OCI-LY3 (cell line): ENCODE measurements around the gene LPAR2.

Experiments
- H2AFZ ChIP-seq: fragments of 200-600, 300-600 bp; shearing (Covaris generic); 2 replicates; pipeline ENCODE4 v1.6.0; 2014; ENCODE audit warnings: antibody characterized with exemption, low read depth, low read length
- H3K27ac ChIP-seq: fragments of 200-600, 300-600 bp; sonication (generic); 2 replicates; pipeline ENCODE4 v1.5.1; 2014; ENCODE audit warnings: mild to moderate bottlenecking, low read length, moderate library complexity, mixed read lengths
- H3K27me3 ChIP-seq: fragments of 200-600, 300-600 bp; sonication (generic); 2 replicates; pipeline ENCODE4 v1.6.1; 2014; ENCODE audit warnings: low read depth, low read length, mixed read lengths
- H3K36me3 ChIP-seq: fragments of 200-600, 300-600 bp; sonication (generic); replicated peaks from 2 replicates; pipeline ENCODE3; 2014; ENCODE audit warnings: low read depth, low read length, mixed read lengths
- H3K4me1 ChIP-seq: fragments of 300-600, 200-600 bp; sonication (generic); 2 replicates; pipeline ENCODE4 v1.6.1; 2014; ENCODE audit warnings: low read length, mixed read lengths
- H3K4me2 ChIP-seq: fragments of 200-600, 300-600 bp; sonication (generic); 2 replicates; pipeline ENCODE4 v1.6.1; 2014; ENCODE audit warnings: low read length, mixed read lengths
- H3K4me3 ChIP-seq: fragments of 300-600, 200-600 bp; sonication (generic); 2 replicates; pipeline ENCODE4 v1.5.1; 2014; ENCODE audit warnings: antibody characterized with exemption, mild to moderate bottlenecking, low read length, moderate library complexity
- H3K79me2 ChIP-seq: fragments of 300-600, 200-600 bp; shearing (Covaris generic); 2 replicates; pipeline ENCODE4 v1.6.1; 2014; ENCODE audit warnings: mild to moderate bottlenecking, low read length, mixed read lengths
- H3K9ac ChIP-seq: fragments of 300-600, 200-600 bp; shearing (Covaris generic); 2 replicates; pipeline ENCODE4 v1.6.0; 2014; ENCODE audit warnings: mild to moderate bottlenecking, low read length, moderate library complexity
- H3K9me3 ChIP-seq: fragments of 200-600, 300-600 bp; shearing (Covaris generic); 2 replicates; pipeline ENCODE4 v1.6.1; 2014; ENCODE audit warnings: low read length, mixed read lengths; ENCODE audit not compliant: insufficient read depth
- H4K20me1 ChIP-seq: fragments of 200-600, 300-600 bp; sonication (generic); 2 replicates; pipeline ENCODE4 v1.6.1; 2016; ENCODE audit warnings: low read length, mixed read lengths; ENCODE audit not compliant: insufficient read depth
- CTCF ChIP-seq: fragments of 200-600, 300-600 bp; sonication (generic); IDR thresholded peaks from 2 replicates; pipeline ENCODE4 v1.5.1; 2014; ENCODE audit warnings: antibody characterized with exemption, low read length, low read depth
- EZH2phosphoT487 ChIP-seq: fragments of 200-600 bp; shearing (Covaris generic); IDR thresholded peaks from 2 replicates; pipeline ENCODE4 v1.6.1; 2018; ENCODE audit warnings: antibody characterized with exemption, mixed run types, low read depth

LPAR2 gene

GRCh38 chr19:19628501-19629134, 598 bp upstream of the LPAR2 start:
- no peaks in the 10 kb centered on the region for H4K20me1 ChIP-seq
- H3K4me1 ChIP-seq = 0 out of 2 replicates have a peak, but pooled peaks cover 5% of the 10 kb centered on the region
- H3K79me2 ChIP-seq = no peaks in the 10 kb centered on the region
- H3K9me3 ChIP-seq = no peaks in the 10 kb centered on the region
- peak overlapping the region; percentile 14; the same call in 1 of the 2 replicates for H3K9ac ChIP-seq
- no peak overlapping the region for H2AFZ ChIP-seq
- H3K27ac ChIP-seq = no peak overlapping the region
- no peak for TF ChIP-seq EZH2phosphoT487
- peak overlapping the region; percentile 55 for H3K4me2 ChIP-seq
- H3K36me3 ChIP-seq = peaks cover 40% of the 10 kb centered on the region
- H3K27me3 ChIP-seq = no peaks in the 10 kb centered on the region
- peak overlapping the region; percentile 77 for H3K4me3 ChIP-seq

GRCh38 chr19:19626516-19627472, 1.2 kb downstream of the LPAR2 start:
- Histone ChIP-seq H3K79me2 (no peaks in the 10 kb centered on the region), H3K9ac (peak overlapping the region; percentile 65), H3K36me3 (peaks cover 27% of the 10 kb centered on the region), H3K4me2 (peak overlapping the region; percentile 55), H3K27ac (no peak overlapping the region), H2AFZ (no peak overlapping the region), H3K4me3 (peak overlapping the region; percentile 77), H3K9me3 (no peaks in the 10 kb centered on the region), H3K27me3 (no peaks in the 10 kb centered on the region), H4K20me1 (no peaks in the 10 kb centered on the region), H3K4me1 (0 out of 2 replicates have a peak, but pooled peaks cover 5% of the 10 kb centered on the region)
- TF ChIP-seq EZH2phosphoT487 = no peak
- no peak for TF ChIP-seq CTCF

- 0 out of 2 replicates have a peak, but pooled peaks cover 5% of the 10 kb centered on the region for H3K4me1 ChIP-seq
- H3K79me2 ChIP-seq = no peaks in the 10 kb centered on the region
- no peak overlapping the region for H3K9ac ChIP-seq
- H3K36me3 ChIP-seq = peaks cover 7% of the 10 kb centered on the region
- H3K27ac ChIP-seq = no peak overlapping the region
- no peaks in the 10 kb centered on the region for H3K9me3 ChIP-seq
- no peak overlapping the region for H2AFZ ChIP-seq
- no peak overlapping the region for H3K4me2 ChIP-seq
- no peaks in the 10 kb centered on the region for H3K27me3 ChIP-seq
- H4K20me1 ChIP-seq = no peaks in the 10 kb centered on the region
- no peak overlapping the region for H3K4me3 ChIP-seq
- TF ChIP-seq CTCF (no peak), EZH2phosphoT487 (no peak)
Measured at GRCh38 chr19:19624032-19624570, 3.9 kb downstream of the LPAR2 start.

GRCh38 chr19:19623383-19623782, 4.6 kb downstream of the LPAR2 start:
- H3K79me2 ChIP-seq = no peaks in the 10 kb centered on the region
- H3K4me1 ChIP-seq = 0 out of 2 replicates have a peak, but pooled peaks cover 5% of the 10 kb centered on the region
- H3K27ac ChIP-seq = no peak overlapping the region
- no peaks in the 10 kb centered on the region for H4K20me1 ChIP-seq
- H3K9ac ChIP-seq = no peak overlapping the region
- no peak overlapping the region for H2AFZ ChIP-seq
- no peak overlapping the region for H3K4me3 ChIP-seq
- no peak for TF ChIP-seq EZH2phosphoT487
- TF ChIP-seq CTCF = no peak
- no peak overlapping the region for H3K4me2 ChIP-seq
- no peaks in the 10 kb centered on the region for H3K27me3 ChIP-seq
- no peaks in the 10 kb centered on the region for H3K9me3 ChIP-seq
- H3K36me3 ChIP-seq = peaks cover 4% of the 10 kb centered on the region
